Ishikawa (cell line): ENCODE results near the gene MAP1LC3B2.

Source experiments
- CEBPB ChIP-seq: IDR thresholded peaks from 2 replicates; pipeline ENCODE4 v1.6.1; 2012
- EP300 ChIP-seq: IDR thresholded peaks from 2 replicates; pipeline ENCODE4 v1.6.1; 2012; ENCODE audit warnings: borderline replicate concordance
- NFIC ChIP-seq: IDR thresholded peaks from 2 replicates; pipeline ENCODE4 v1.6.1; 2012
- RAD21 ChIP-seq: IDR thresholded peaks from 2 replicates; pipeline ENCODE4 v1.6.1; 2012; ENCODE audit warnings: low read depth
- TAF1 ChIP-seq: IDR thresholded peaks from 2 replicates; pipeline ENCODE4 v1.6.1; 2012; ENCODE audit warnings: low read depth, mild to moderate bottlenecking
- TCF12 ChIP-seq: IDR thresholded peaks from 2 replicates; pipeline ENCODE4 v1.6.1; 2012; ENCODE audit warnings: low read depth
- TF ChIP-seq, protein P1 (sequence below): IDR thresholded peaks from 2 replicates; pipeline ENCODE4 v1.6.1; 2012
- TF ChIP-seq, protein P2 (sequence below): IDR thresholded peaks from 2 replicates; pipeline ENCODE4 v1.6.1; 2012; ENCODE audit warnings: low read depth, mild to moderate bottlenecking

DNA sequence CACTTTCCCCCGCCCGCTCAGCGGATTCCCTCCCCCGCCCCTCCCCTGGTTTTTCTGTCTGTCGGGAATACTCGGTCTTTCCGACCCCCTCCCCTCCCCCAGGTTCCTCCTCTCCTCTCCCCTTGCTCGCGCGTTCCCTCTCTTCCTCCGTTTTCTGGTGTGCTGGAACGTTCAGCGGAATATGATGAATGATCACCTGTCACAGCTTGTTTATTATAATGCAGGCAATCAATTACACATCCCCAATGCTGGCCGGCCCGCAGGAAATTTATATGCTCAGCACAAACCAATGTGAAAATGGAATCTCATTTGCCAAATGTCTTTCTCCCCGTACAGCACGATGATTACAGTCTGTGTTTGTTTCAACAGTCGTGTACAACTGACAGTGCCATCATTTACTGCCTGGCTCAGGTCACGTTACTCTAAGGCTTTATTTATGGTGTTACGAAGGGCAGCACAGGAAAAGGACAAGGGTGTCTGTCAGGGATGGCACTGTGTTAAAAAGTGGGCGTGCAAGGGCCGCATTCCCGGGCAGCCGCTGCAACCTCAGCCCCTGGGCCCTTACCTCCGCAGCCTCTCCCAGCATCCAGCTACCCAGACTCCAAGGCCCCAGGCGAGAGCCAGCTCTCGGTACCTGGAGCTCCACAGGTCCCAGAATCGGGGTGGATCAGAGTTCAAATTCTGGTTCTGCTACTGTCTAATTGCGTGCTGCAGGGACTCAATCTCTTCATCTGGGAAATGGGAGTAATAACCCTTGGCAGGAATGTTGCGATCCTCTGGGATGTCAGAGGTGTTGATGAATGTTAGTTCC lies 24.7 kb upstream of the MAP1LC3B2 start:
- TF ChIP-seq TAF1 (no peak), RAD21 (no peak), EP300 (no peak), NFIC (no peak), CEBPB (no peak), TCF12 (no peak)
- TF ChIP-seq, protein P1, sequence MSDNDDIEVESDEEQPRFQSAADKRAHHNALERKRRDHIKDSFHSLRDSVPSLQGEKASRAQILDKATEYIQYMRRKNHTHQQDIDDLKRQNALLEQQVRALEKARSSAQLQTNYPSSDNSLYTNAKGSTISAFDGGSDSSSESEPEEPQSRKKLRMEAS, result no peak
- TF ChIP-seq, protein P2, sequence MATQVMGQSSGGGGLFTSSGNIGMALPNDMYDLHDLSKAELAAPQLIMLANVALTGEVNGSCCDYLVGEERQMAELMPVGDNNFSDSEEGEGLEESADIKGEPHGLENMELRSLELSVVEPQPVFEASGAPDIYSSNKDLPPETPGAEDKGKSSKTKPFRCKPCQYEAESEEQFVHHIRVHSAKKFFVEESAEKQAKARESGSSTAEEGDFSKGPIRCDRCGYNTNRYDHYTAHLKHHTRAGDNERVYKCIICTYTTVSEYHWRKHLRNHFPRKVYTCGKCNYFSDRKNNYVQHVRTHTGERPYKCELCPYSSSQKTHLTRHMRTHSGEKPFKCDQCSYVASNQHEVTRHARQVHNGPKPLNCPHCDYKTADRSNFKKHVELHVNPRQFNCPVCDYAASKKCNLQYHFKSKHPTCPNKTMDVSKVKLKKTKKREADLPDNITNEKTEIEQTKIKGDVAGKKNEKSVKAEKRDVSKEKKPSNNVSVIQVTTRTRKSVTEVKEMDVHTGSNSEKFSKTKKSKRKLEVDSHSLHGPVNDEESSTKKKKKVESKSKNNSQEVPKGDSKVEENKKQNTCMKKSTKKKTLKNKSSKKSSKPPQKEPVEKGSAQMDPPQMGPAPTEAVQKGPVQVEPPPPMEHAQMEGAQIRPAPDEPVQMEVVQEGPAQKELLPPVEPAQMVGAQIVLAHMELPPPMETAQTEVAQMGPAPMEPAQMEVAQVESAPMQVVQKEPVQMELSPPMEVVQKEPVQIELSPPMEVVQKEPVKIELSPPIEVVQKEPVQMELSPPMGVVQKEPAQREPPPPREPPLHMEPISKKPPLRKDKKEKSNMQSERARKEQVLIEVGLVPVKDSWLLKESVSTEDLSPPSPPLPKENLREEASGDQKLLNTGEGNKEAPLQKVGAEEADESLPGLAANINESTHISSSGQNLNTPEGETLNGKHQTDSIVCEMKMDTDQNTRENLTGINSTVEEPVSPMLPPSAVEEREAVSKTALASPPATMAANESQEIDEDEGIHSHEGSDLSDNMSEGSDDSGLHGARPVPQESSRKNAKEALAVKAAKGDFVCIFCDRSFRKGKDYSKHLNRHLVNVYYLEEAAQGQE, result no peak
